MM.1S (cell line): ENCODE measurements around the gene CDKL4.
"Not testable (repeated sequence)": the region's sequence is repeated elsewhere in the genome, so short reads cannot be mapped to it uniquely, and the experiment has no call there.

ENCODE experiments used
- DNase-seq: peaks from one replicate; pipeline ENCODE4 v3.0.0-alpha.2; 2015
- H2AFZ ChIP-seq: fragments of 300-600 bp; sonication (generic); 2 replicates; pipeline ENCODE4 v1.6.0; 2016; ENCODE audit warnings: antibody characterized with exemption, low read length
- H3F3A ChIP-seq: fragments of 300-600 bp; sonication (generic); 2 replicates; pipeline ENCODE4 v1.6.1; 2016; ENCODE audit warnings: mild to moderate bottlenecking, antibody characterized with exemption, low read length, moderate library complexity, mixed read lengths; ENCODE audit not compliant: insufficient read depth
- H3K27ac ChIP-seq: fragments of 300-600 bp; sonication (generic); 2 replicates; pipeline ENCODE4 v1.5.1; 2016; ENCODE audit warnings: mild to moderate bottlenecking, low read length
- H3K27me3 ChIP-seq: fragments of 300-600 bp; sonication (generic); replicated peaks from 2 replicates; pipeline ENCODE4 v1.6.0; 2016; ENCODE audit warnings: low read length; ENCODE audit not compliant: insufficient read depth
- H3K36me3 ChIP-seq: fragments of 300-600 bp; sonication (generic); replicated peaks from 2 replicates; pipeline ENCODE4 v1.6.1; 2016; ENCODE audit warnings: mild to moderate bottlenecking, low read length, mixed read lengths; ENCODE audit not compliant: insufficient read depth
- H3K4me1 ChIP-seq: fragments of 300-600 bp; sonication (generic); 2 replicates; pipeline ENCODE4 v1.6.1; 2016; ENCODE audit warnings: low read length, mixed read lengths
- H3K4me2 ChIP-seq: fragments of 300-600 bp; sonication (generic); 2 replicates; pipeline ENCODE4 v1.6.0; 2016; ENCODE audit warnings: low read depth, low read length
- H3K4me3 ChIP-seq: fragments of 300-600 bp; sonication (generic); 2 replicates; pipeline ENCODE4 v1.5.1; 2016; ENCODE audit warnings: low read length, mixed read lengths
- H3K79me2 ChIP-seq: fragments of 300-600 bp; sonication (generic); 2 replicates; pipeline ENCODE4 v1.6.1; 2016; ENCODE audit warnings: mixed run types, low read length, mixed read lengths
- H3K9ac ChIP-seq: fragments of 300-600 bp; sonication (generic); 2 replicates; pipeline ENCODE4 v1.6.1; 2016; ENCODE audit warnings: low read length, mixed read lengths
- H3K9me2 ChIP-seq: fragments of 300-600 bp; sonication (generic); replicated peaks from 2 replicates; pipeline ENCODE4 v1.6.1; 2016; ENCODE audit warnings: mild to moderate bottlenecking, low read length, mixed read lengths; ENCODE audit not compliant: insufficient read depth
- H3K9me3 ChIP-seq: fragments of 300-600 bp; sonication (generic); replicated peaks from 2 replicates; pipeline ENCODE4 v1.6.1; 2016; ENCODE audit warnings: mild to moderate bottlenecking, low read length, mixed read lengths; ENCODE audit not compliant: insufficient read depth
- H4K20me1 ChIP-seq: fragments of 300-600 bp; sonication (generic); 2 replicates; pipeline ENCODE4 v1.6.1; 2016; ENCODE audit warnings: mild to moderate bottlenecking, low read length, moderate library complexity, mixed read lengths; ENCODE audit not compliant: insufficient read depth
- EZH2 ChIP-seq: fragments of 300-600 bp; sonication (generic); optimal IDR thresholded peaks from 2 replicates; pipeline ENCODE3; 2017; ENCODE audit warnings: low read depth, mild to moderate bottlenecking, antibody characterized with exemption, low read length, mixed read lengths
- EZH2phosphoT487 ChIP-seq: fragments of 300-600 bp; sonication (generic); IDR thresholded peaks from 2 replicates; pipeline ENCODE4 v1.6.1; 2018; ENCODE audit warnings: antibody characterized with exemption, low read length
- TF ChIP-seq, protein P1 (sequence below): fragments of 300-600 bp; sonication (generic); IDR thresholded peaks from 2 replicates; pipeline ENCODE4 v1.5.1; 2016; ENCODE audit warnings: antibody characterized with exemption, low read length, mixed read lengths

Gene CDKL4

GRCh38 chr2:39252888-39253518, 9.2 kb upstream of the CDKL4 start:
- Histone ChIP-seq H2AFZ (no peak overlapping the region), H3K27ac (no peak overlapping the region), H3K79me2 (no peaks in the 10 kb centered on the region), H3K36me3 (no peaks in the 10 kb centered on the region), H4K20me1 (no peaks in the 10 kb centered on the region), H3K9ac (no peak overlapping the region), H3K9me2 (no peaks in the 10 kb centered on the region), H3K4me2 (no peak overlapping the region), H3K27me3 (no peaks in the 10 kb centered on the region), H3K4me1 (no peaks in the 10 kb centered on the region), H3K9me3 (no peaks in the 10 kb centered on the region), H3F3A (no peaks in the 10 kb centered on the region), H3K4me3 (no peak overlapping the region)
- TF ChIP-seq, protein P1, sequence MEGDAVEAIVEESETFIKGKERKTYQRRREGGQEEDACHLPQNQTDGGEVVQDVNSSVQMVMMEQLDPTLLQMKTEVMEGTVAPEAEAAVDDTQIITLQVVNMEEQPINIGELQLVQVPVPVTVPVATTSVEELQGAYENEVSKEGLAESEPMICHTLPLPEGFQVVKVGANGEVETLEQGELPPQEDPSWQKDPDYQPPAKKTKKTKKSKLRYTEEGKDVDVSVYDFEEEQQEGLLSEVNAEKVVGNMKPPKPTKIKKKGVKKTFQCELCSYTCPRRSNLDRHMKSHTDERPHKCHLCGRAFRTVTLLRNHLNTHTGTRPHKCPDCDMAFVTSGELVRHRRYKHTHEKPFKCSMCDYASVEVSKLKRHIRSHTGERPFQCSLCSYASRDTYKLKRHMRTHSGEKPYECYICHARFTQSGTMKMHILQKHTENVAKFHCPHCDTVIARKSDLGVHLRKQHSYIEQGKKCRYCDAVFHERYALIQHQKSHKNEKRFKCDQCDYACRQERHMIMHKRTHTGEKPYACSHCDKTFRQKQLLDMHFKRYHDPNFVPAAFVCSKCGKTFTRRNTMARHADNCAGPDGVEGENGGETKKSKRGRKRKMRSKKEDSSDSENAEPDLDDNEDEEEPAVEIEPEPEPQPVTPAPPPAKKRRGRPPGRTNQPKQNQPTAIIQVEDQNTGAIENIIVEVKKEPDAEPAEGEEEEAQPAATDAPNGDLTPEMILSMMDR, result no peak
- TF ChIP-seq EZH2 (no peak), EZH2phosphoT487 (no peak)
- no peak for DNase-seq

- Histone ChIP-seq H3K4me1 (no peaks in the 10 kb centered on the region), H3K27ac (no peak overlapping the region), H3K79me2 (no peaks in the 10 kb centered on the region), H3K4me2 (no peak overlapping the region), H3K9ac (no peak overlapping the region), H4K20me1 (no peaks in the 10 kb centered on the region), H3F3A (no peaks in the 10 kb centered on the region), H3K36me3 (no peaks in the 10 kb centered on the region), H3K4me3 (no peak overlapping the region), H3K27me3 (no peaks in the 10 kb centered on the region), H3K9me2 (no peaks in the 10 kb centered on the region), H3K9me3 (no peaks in the 10 kb centered on the region), H2AFZ (no peak overlapping the region)
- TF ChIP-seq EZH2phosphoT487 (no peak), EZH2 (no peak)
- TF ChIP-seq, protein P1, result no peak
- no peak for DNase-seq
These were observed 3.8 kb upstream of the CDKL4 start for GRCh38 chr2:39247512-39248043.

- H3K4me2 ChIP-seq, result no peak overlapping the region
- no peak for DNase-seq
- H3K79me2 ChIP-seq, result no peaks in the 10 kb centered on the region
- no peaks in the 10 kb centered on the region for H3K9me2 ChIP-seq
- H3F3A ChIP-seq, result no peaks in the 10 kb centered on the region
- TF ChIP-seq EZH2 (no peak), EZH2phosphoT487 (no peak)
- TF ChIP-seq, protein P1, result no peak
- no peaks in the 10 kb centered on the region for H3K4me1 ChIP-seq
- H3K9ac ChIP-seq, result no peak overlapping the region
- H4K20me1 ChIP-seq, result no peaks in the 10 kb centered on the region
- H2AFZ ChIP-seq, result no peak overlapping the region
- H3K27me3 ChIP-seq, result no peaks in the 10 kb centered on the region
- no peaks in the 10 kb centered on the region for H3K9me3 ChIP-seq
- H3K36me3 ChIP-seq, result no peaks in the 10 kb centered on the region
- no peak overlapping the region for H3K27ac ChIP-seq
- no peak overlapping the region for H3K4me3 ChIP-seq
These were observed 2.7 kb upstream of the CDKL4 start for GRCh38 chr2:39246382-39246980.

DNA sequence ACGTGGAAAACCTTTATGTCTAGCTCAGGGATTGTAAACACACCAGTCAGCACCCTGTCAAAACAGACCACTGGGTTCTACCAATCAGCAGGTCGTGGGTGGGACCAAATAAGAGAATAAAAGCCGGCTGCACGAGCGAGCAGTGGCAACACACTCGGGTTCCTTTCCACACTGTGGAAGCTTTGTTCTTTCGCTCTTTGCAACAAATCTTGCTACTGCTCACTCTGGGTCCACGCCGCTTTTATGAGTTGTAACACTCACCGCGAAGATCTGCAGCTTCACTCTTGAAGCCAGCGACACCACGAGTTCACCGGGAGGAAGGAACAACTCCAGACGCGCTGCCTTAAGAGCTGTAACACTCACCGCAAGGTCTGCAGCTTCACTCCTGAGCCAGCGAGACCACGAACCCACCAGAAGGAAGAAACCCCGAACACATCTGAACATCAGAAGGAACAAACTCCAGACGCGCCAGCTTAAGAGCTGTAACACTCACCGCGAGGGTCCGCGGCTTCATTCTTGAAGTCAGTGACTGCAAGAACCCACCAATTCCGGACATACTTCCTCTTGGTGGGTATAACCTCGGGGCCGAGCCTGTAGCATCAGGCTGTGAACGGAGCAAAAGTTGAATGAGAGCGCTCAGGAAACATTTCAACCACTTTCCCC, 1.3 kb upstream of the CDKL4 start:
- H3K79me2 ChIP-seq, H3K9me3 ChIP-seq, H3K4me3 ChIP-seq, H3K9me2 ChIP-seq, H3K9ac ChIP-seq, H3K4me2 ChIP-seq, H3K27me3 ChIP-seq, H3K27ac ChIP-seq, DNase-seq, H3K4me1 ChIP-seq, H4K20me1 ChIP-seq, H3F3A ChIP-seq, H3K36me3 ChIP-seq, H2AFZ ChIP-seq: not testable (repeated sequence)

GRCh38 chr2:39244241-39244862, 582 bp upstream of the CDKL4 start:
- not testable (repeated sequence) for H3K4me3 ChIP-seq, H3K27me3 ChIP-seq, H3K9me3 ChIP-seq, H2AFZ ChIP-seq, H3K36me3 ChIP-seq, H3K4me1 ChIP-seq, H3K27ac ChIP-seq, H3K9me2 ChIP-seq, H4K20me1 ChIP-seq, H3K4me2 ChIP-seq, H3K9ac ChIP-seq, H3F3A ChIP-seq, H3K79me2 ChIP-seq, DNase-seq
